Karpas-422 (cell line): ENCODE measurements around the gene PTPN6. TPM values are rescaled to one million over a fixed set of nuclear protein-coding genes. Genes with fewer than 3 reads are reported as not detected.

Experiments
- DNase-seq: peaks from one replicate; pipeline ENCODE4 v3.0.0-alpha.2; 2015
- H2AFZ ChIP-seq: fragments of 200-600 bp; sonication (generic); 2 replicates; pipeline ENCODE4 v1.6.1; 2014; ENCODE audit warnings: antibody characterized with exemption, low read length, mixed read lengths
- H3K27ac ChIP-seq: fragments of 200-600 bp; sonication (generic); 2 replicates; pipeline ENCODE4 v1.5.1; 2014; ENCODE audit warnings: mild to moderate bottlenecking, low read length, moderate library complexity
- H3K27me3 ChIP-seq: fragments of 200-600 bp; sonication (generic); 2 replicates; pipeline ENCODE4 v1.6.1; 2014; ENCODE audit warnings: low read length, mixed read lengths
- H3K36me3 ChIP-seq: fragments of 200-600 bp; sonication (generic); 2 replicates; pipeline ENCODE4 v1.6.1; 2014; ENCODE audit warnings: low read length, mixed read lengths; ENCODE audit not compliant: insufficient read depth
- H3K4me1 ChIP-seq: fragments of 200-600 bp; sonication (generic); 2 replicates; pipeline ENCODE4 v1.6.1; 2014; ENCODE audit warnings: mild to moderate bottlenecking, low read length, mixed read lengths
- H3K4me2 ChIP-seq: fragments of 200-600 bp; sonication (generic); 2 replicates; pipeline ENCODE4 v1.6.1; 2014; ENCODE audit warnings: low read length, low read depth, mild to moderate bottlenecking; ENCODE audit not compliant: poor library complexity, severe bottlenecking
- H3K4me3 ChIP-seq: fragments of 200-600 bp; sonication (generic); 2 replicates; pipeline ENCODE4 v1.5.1; 2014; ENCODE audit warnings: mild to moderate bottlenecking, antibody characterized with exemption, low read length, mixed read lengths
- H3K79me2 ChIP-seq: fragments of 200-600 bp; sonication (generic); 2 replicates; pipeline ENCODE4 v1.6.1; 2014; ENCODE audit warnings: mild to moderate bottlenecking, low read length, mixed read lengths
- H3K9ac ChIP-seq: fragments of 200-600 bp; sonication (generic); 2 replicates; pipeline ENCODE4 v1.6.0; 2014; ENCODE audit warnings: low read length
- H3K9me2 ChIP-seq: fragments of 200-600 bp; sonication (generic), shearing (Covaris generic); replicated peaks from 2 replicates; pipeline ENCODE4 v1.6.0; 2014; ENCODE audit warnings: mild to moderate bottlenecking, low read length, moderate library complexity; ENCODE audit not compliant: insufficient read depth
- H3K9me3 ChIP-seq: fragments of 300-700, 200-600 bp; sonication (generic); 2 replicates; pipeline ENCODE4 v1.6.1; 2014; ENCODE audit warnings: low read length, mixed read lengths
- H4K20me1 ChIP-seq: fragments of 200-600 bp; sonication (generic); 2 replicates; pipeline ENCODE4 v1.6.1; 2014; ENCODE audit warnings: mild to moderate bottlenecking, antibody characterized with exemption, low read length, low read depth; ENCODE audit not compliant: insufficient read depth
- total RNA-seq: library from RNA; depleted of rRNA; stranded (reverse); fragments of >200 nt; shearing (Covaris generic); gene quantifications from 2 replicates; pipeline ENCODE4 v1.2.3, GENCODE V29; 2014; ENCODE audit warnings: low replicate concordance

PTPN6 gene
- total RNA-seq, 1 experiment from 2014 or later, result 411 TPM

DNA sequence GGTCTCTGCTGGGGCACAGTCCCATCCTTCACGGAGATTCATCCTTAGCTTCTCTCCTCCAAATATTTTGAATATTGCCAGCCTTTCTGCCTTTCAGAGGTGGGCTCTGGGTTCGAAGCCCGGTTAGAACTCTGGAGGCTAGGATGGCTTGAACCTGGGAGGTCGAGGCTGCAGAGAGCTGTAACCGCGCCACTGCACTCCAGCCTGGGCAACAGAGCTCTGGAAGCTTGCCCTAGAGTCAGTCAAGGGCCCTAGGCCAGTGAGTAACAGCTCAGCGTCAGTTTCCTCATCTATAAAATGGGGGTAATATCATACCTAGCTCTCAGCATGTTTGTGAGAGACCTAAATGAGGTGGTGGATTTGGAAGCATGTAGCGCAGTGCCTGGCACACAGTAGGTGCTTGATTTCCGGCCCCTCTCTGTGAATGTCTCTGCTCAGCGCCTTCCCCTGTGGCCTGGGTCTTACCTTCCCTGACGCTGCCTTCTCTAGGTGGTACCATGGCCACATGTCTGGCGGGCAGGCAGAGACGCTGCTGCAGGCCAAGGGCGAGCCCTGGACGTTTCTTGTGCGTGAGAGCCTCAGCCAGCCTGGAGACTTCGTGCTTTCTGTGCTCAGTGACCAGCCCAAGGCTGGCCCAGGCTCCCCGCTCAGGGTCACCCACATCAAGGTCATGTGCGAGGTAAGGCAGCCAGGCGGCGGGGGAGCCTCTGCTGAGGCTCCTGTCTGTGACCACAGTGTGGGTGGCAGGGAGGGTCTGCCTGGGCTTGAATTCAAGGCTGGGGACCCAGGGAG is 3.4 kb downstream of the PTPN6 start:
- Histone ChIP-seq H4K20me1 (peaks cover 26% of the 10 kb centered on the region; the same call in 1 of the 2 replicates), H3K4me3 (peak overlapping the region; percentile 96; the same call in 1 of the 2 replicates), H3K4me2 (peak overlapping the region; percentile 83), H3K79me2 (peaks cover 29% of the 10 kb centered on the region), H3K9me2 (no peaks in the 10 kb centered on the region), H2AFZ (no peak overlapping the region), H3K36me3 (peaks cover 32% of the 10 kb centered on the region), H3K9ac (peak overlapping the region; percentile 100), H3K9me3 (no peaks in the 10 kb centered on the region), H3K27me3 (no peaks in the 10 kb centered on the region), H3K4me1 (peaks cover 87% of the 10 kb centered on the region), H3K27ac (peak overlapping the region; percentile 97)
- no peak for DNase-seq

DNA sequence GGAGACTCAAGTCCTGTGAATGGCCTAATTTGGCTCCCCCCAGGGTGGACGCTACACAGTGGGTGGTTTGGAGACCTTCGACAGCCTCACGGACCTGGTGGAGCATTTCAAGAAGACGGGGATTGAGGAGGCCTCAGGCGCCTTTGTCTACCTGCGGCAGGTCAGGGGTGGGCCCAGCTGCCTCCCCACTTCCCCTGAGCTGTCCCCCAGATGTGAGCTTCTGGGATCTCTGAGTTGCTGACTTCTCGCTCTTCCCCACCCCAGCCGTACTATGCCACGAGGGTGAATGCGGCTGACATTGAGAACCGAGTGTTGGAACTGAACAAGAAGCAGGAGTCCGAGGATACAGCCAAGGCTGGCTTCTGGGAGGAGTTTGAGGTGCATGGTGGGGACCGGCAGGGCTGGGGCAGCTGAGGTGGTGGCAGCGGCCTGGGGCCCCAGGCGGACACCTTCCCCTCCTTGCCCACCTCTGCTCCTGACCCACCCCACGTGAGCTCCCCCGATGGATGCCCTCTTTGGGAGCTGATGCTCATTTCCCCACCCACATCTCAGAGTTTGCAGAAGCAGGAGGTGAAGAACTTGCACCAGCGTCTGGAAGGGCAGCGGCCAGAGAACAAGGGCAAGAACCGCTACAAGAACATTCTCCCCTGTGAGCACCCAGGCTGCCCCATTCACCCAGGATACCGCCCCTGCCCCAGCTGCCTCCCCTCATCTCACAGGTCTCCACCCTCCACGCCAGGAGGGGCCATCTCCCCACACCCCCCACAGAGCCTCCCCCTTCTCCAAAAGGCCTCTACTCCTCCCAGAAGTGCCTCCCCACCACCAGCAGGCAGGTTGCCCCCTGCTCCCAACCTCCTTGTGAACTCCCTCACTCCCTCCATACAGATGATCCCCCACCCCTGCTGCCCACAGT is 4.2 kb downstream of the PTPN6 start:
- H3K9ac ChIP-seq, result peak overlapping the region; percentile 100

DNA sequence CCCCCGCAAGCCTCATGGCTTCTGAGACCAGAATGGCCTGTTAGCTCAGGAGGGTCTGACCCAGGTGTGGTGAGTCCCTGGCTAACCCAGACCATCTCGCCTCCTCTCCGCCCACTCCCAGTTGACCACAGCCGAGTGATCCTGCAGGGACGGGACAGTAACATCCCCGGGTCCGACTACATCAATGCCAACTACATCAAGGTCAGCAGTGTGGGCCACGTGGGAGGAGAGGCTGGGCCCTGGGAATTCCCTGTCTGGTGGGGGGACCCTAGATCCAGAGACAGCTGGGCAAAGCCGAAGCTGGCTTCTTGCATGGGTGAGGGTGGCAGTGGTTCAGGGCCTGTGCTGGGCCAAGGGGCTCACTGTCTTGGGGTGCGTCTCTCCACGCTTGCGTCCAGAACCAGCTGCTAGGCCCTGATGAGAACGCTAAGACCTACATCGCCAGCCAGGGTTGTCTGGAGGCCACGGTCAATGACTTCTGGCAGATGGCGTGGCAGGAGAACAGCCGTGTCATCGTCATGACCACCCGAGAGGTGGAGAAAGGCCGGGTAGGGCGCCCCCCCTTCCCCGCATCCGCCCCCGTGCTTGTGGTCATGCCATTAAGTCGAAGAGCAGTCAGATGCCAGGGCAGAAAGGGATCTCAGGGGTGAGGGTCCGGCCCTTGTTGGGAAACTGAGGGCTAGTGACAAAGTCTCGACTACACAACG is 5.0 kb downstream of the PTPN6 start:
- Histone ChIP-seq H3K9me3 (no peaks in the 10 kb centered on the region), H3K79me2 (peaks cover 28% of the 10 kb centered on the region), H3K27ac (peak overlapping the region; percentile 97), H3K9me2 (no peaks in the 10 kb centered on the region), H3K36me3 (peaks cover 38% of the 10 kb centered on the region), H3K4me3 (no peak overlapping the region; the same call in 1 of the 2 replicates), H3K4me1 (peaks cover 90% of the 10 kb centered on the region), H4K20me1 (peaks cover 26% of the 10 kb centered on the region; the same call in 1 of the 2 replicates), H3K4me2 (peak overlapping the region; percentile 83), H3K27me3 (no peaks in the 10 kb centered on the region), H3K9ac (peak overlapping the region; percentile 100), H2AFZ (no peak overlapping the region)
- no peak for DNase-seq

More for the DNA sequence above, 4.2 kb downstream of the PTPN6 start:
- Histone ChIP-seq H3K27ac (peak overlapping the region; percentile 97), H3K4me2 (peak overlapping the region; percentile 83), H3K9me3 (no peaks in the 10 kb centered on the region), H3K4me1 (peaks cover 89% of the 10 kb centered on the region), H3K36me3 (peaks cover 35% of the 10 kb centered on the region), H4K20me1 (peaks cover 26% of the 10 kb centered on the region; the same call in 1 of the 2 replicates), H2AFZ (no peak overlapping the region), H3K9me2 (no peaks in the 10 kb centered on the region), H3K27me3 (no peaks in the 10 kb centered on the region), H3K79me2 (peaks cover 29% of the 10 kb centered on the region), H3K4me3 (peak overlapping the region; percentile 96; the same call in 1 of the 2 replicates)
- no peak for DNase-seq

DNA sequence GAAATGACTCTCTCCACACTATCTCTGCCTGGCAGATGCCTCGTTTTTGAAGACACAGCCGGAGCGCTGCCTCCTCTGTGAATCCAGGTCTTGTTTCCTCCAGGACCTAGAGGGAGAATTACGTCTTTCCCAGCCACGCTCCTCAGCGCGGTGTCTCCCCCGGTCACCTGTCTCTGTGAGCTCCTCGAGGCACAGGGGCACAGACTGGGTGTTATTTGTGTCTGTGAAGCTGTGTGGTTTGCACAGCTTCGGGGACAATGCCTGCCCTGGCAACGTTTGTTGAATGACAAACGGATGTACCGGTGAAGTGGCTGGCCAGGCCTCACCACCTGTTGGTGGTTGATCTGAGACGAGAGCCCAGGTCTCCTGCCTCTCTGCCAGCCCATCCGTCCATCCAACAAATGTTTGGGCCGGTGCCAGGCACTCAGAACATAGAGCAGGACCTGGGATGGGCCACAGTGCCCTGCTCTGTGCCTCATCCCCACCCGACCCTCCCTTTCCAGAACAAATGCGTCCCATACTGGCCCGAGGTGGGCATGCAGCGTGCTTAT is 6.1 kb downstream of the PTPN6 start:
- Histone ChIP-seq H2AFZ (no peak overlapping the region), H3K27ac (peak overlapping the region; percentile 97), H3K79me2 (peaks cover 18% of the 10 kb centered on the region), H3K4me2 (peak overlapping the region; percentile 83), H3K9ac (peak overlapping the region; percentile 100), H3K9me2 (no peaks in the 10 kb centered on the region), H3K9me3 (no peaks in the 10 kb centered on the region), H3K36me3 (peaks cover 33% of the 10 kb centered on the region), H3K4me1 (peaks cover 100% of the 10 kb centered on the region), H3K27me3 (no peaks in the 10 kb centered on the region), H4K20me1 (peaks cover 26% of the 10 kb centered on the region; the same call in 1 of the 2 replicates), H3K4me3 (no peak overlapping the region; the same call in 1 of the 2 replicates)
- DNase-seq, result no peak

DNA sequence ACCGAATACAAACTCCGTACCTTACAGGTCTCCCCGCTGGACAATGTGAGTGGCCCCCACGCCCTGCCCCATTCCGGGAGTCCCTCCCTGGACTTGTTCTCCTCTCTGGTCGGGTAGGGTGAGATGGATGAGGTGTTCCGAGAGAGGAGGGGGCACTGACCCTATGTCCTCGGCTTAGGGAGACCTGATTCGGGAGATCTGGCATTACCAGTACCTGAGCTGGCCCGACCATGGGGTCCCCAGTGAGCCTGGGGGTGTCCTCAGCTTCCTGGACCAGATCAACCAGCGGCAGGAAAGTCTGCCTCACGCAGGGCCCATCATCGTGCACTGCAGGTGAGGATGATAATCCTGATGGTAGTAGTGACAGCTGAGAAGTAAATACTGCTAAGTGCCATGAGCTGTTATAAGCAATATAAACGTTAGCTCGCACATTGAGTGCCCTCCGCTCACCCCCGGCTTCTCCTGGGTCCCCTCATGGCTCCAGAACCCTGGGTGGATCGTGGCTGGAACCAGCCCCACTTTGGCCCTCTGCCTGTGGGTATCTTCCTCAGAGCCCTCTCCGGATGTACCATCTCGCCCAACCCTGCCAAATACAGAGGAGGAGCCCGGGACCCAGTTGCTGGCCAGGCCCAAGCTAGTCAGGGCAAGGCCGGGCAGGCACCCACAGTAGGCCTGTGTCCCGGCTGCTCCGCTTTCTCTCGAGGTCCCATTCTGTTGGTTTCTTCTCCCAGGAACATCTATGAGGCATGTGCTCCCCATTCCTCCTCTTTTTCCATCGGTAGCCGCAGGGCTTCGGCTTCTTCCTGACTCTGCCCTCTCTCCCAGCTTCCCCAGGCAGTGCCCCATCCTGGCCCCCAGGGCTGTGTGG is 6.8 kb downstream of the PTPN6 start:
- peak overlapping the region; percentile 84 for H3K27ac ChIP-seq
- H3K4me2 ChIP-seq, result peak overlapping the region; percentile 83
- H3K9me2 ChIP-seq, result no peaks in the 10 kb centered on the region
- H3K4me1 ChIP-seq, result peaks cover 94% of the 10 kb centered on the region
- H3K79me2 ChIP-seq, result peaks cover 10% of the 10 kb centered on the region
- H3K9ac ChIP-seq, result peak overlapping the region; percentile 50
- H3K4me3 ChIP-seq, result peak overlapping the region; percentile 43; the same call in 1 of the 2 replicates
- no peaks in the 10 kb centered on the region for H3K27me3 ChIP-seq
- H3K9me3 ChIP-seq, result no peaks in the 10 kb centered on the region
- peaks cover 27% of the 10 kb centered on the region; the same call in 1 of the 2 replicates for H3K36me3 ChIP-seq
- H4K20me1 ChIP-seq, result peaks cover 26% of the 10 kb centered on the region; the same call in 1 of the 2 replicates
- H2AFZ ChIP-seq, result no peak overlapping the region
- no peak for DNase-seq

DNA sequence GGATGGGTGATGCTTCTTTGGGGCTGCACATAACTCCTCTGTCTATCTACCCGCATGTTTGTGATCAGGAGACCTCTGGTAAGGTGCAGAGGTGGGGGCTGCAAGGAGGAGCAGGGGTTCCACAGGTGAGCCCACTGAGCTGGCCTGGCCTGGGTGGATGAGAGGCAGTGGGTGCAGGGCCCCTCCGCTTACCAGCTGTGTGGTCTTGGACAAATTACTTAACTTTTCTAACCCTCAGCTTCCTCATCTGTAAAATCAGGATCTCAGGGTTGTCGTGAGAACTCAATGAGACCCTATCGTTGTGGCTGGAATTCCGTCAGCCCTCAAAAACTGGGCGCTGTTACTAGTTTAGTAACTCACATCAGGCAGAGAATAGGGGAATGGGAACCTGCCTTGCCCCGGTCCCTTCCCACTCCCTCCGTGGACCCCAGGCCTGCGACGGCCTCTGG is 7.5 kb downstream of the PTPN6 start:
- peaks cover 8% of the 10 kb centered on the region; the same call in 1 of the 2 replicates for H3K79me2 ChIP-seq
- peaks cover 88% of the 10 kb centered on the region for H3K4me1 ChIP-seq
- no peak overlapping the region for H2AFZ ChIP-seq
- H3K9me2 ChIP-seq, result no peaks in the 10 kb centered on the region
- peak overlapping the region; percentile 84 for H3K27ac ChIP-seq
- no peak for DNase-seq
- no peaks in the 10 kb centered on the region for H3K27me3 ChIP-seq
- peak overlapping the region; percentile 50 for H3K9ac ChIP-seq
- peak overlapping the region; percentile 43 for H3K4me3 ChIP-seq
- H3K9me3 ChIP-seq, result no peaks in the 10 kb centered on the region
- H3K36me3 ChIP-seq, result peaks cover 27% of the 10 kb centered on the region; the same call in 1 of the 2 replicates
- H3K4me2 ChIP-seq, result peak overlapping the region; percentile 83
- H4K20me1 ChIP-seq, result peaks cover 26% of the 10 kb centered on the region; the same call in 1 of the 2 replicates
